PC-3 (cell line): Measurements from ENCODE around the gene CCDC142. TPM values are rescaled to one million over a fixed set of nuclear protein-coding genes. Genes with fewer than 3 reads are reported as not detected.

Source experiments
- ATAC-seq: fragments of 200-7000 bp; cut with Tn5 transposase; 2 replicates; pipeline ENCODE4 v1.9.1; 2020; ENCODE audit warnings: mild to moderate bottlenecking, moderate library complexity
- BruUV-seq: library from RNA; stranded (reverse); fragments of 400-500 nt; replicated peaks from 2 replicates; lab custom pipeline; 2021; lab: Mats Ljungman, UMichigan
- CTCF ChIA-PET: fragments of 300-600 bp; sonication (Branson Sonifier 250); formaldehyde crosslinking; loops from one replicate; lab custom pipeline; 2022; ENCODE audit warnings: antibody characterized with exemption; lab: Charles Lee
- POLR2A ChIA-PET: fragments of 300-600 bp; sonication (Branson Sonifier 250); formaldehyde crosslinking; loops from one replicate; lab custom pipeline; 2022; ENCODE audit warnings: antibody characterized with exemption; ENCODE audit not compliant: unreplicated experiment; lab: Charles Lee
- DNase-seq: peaks from one replicate; pipeline ENCODE4 v3.0.0-alpha.2; 2015
- H2AFZ ChIP-seq: fragments of 300-600 bp; sonication (generic); 2 replicates; pipeline ENCODE4 v1.6.0; 2016; ENCODE audit warnings: antibody characterized with exemption, low read length
- H3F3A ChIP-seq: fragments of 300-600 bp; sonication (generic); one replicate; pipeline ENCODE4 v1.6.0; 2017; ENCODE audit warnings: antibody characterized with exemption, low read length, control low read depth, mild to moderate bottlenecking; ENCODE audit not compliant: unreplicated experiment
- H3K27ac ChIP-seq: fragments of 300-600 bp; sonication (generic); 2 replicates; pipeline ENCODE4 v1.5.1; 2016; ENCODE audit warnings: mild to moderate bottlenecking, low read length
- H3K27me3 ChIP-seq: fragments of 300-600 bp; sonication (generic); 2 replicates; pipeline ENCODE4 v1.6.1; 2016; ENCODE audit warnings: low read length, mixed read lengths
- H3K36me3 ChIP-seq: fragments of 300-600 bp; sonication (generic); 2 replicates; pipeline ENCODE4 v1.6.1; 2016; ENCODE audit warnings: low read depth, mixed run types, low read length, mixed read lengths
- H3K4me1 ChIP-seq: fragments of 300-600 bp; sonication (generic); 2 replicates; pipeline ENCODE4 v1.5.1; 2016; ENCODE audit warnings: low read length; ENCODE audit not compliant: insufficient read depth
- H3K4me2 ChIP-seq: fragments of 300-600 bp; sonication (generic); 2 replicates; pipeline ENCODE4 v1.6.0; 2016; ENCODE audit warnings: low read length
- H3K4me3 ChIP-seq: fragments of 300-600 bp; sonication (generic); 2 replicates; pipeline ENCODE4 v1.5.1; 2016; ENCODE audit warnings: mild to moderate bottlenecking, low read length, mixed read lengths
- H3K79me2 ChIP-seq: fragments of 300-600 bp; sonication (generic); 2 replicates; pipeline ENCODE4 v1.6.1; 2017; ENCODE audit warnings: low read length, mixed read lengths
- H3K9ac ChIP-seq: fragments of 300-600 bp; sonication (generic); 2 replicates; pipeline ENCODE4 v1.6.0; 2016; ENCODE audit warnings: mild to moderate bottlenecking, low read length
- H3K9me2 ChIP-seq: fragments of 300-600 bp; sonication (generic); replicated peaks from 2 replicates; pipeline ENCODE4 v1.6.1; 2016; ENCODE audit warnings: mixed run types, low read length, mixed read lengths
- H3K9me3 ChIP-seq: fragments of 300-600 bp; sonication (generic); 2 replicates; pipeline ENCODE4 v1.6.1; 2016; ENCODE audit warnings: low read length, mixed read lengths
- H4K20me1 ChIP-seq: fragments of 300-600 bp; sonication (generic); 2 replicates; pipeline ENCODE4 v1.6.1; 2016; ENCODE audit warnings: low read length, mixed read lengths
- CTCF ChIP-seq: fragments of 300-600 bp; sonication (generic); conservative IDR thresholded peaks from 2 replicates; pipeline ENCODE4 v1.5.1; 2017; ENCODE audit warnings: antibody characterized with exemption, low read depth, mild to moderate bottlenecking, low read length
- EZH2 ChIP-seq: fragments of 300-600 bp; sonication (generic); IDR thresholded peaks from one replicate; pipeline ENCODE4 v1.6.1; 2017; ENCODE audit warnings: antibody characterized with exemption, mild to moderate bottlenecking, low read length; ENCODE audit not compliant: unreplicated experiment
- EZH2phosphoT487 ChIP-seq: fragments of 300-600 bp; sonication (generic); IDR thresholded peaks from 2 replicates; pipeline ENCODE4 v1.6.1; 2018; ENCODE audit warnings: mild to moderate bottlenecking, antibody characterized with exemption, low read length, borderline replicate concordance
- intact Hi-C: fragments of 100-400 bp; cut with micrococcal nuclease; formaldehyde crosslinking; loops from 2 replicates; pipeline ENCODE4 v1.9.0; 2023
- total RNA-seq: library from RNA; depleted of rRNA; stranded (reverse); fragments of >200 nt; gene quantifications from 2 replicates; pipeline ENCODE4 v1.2.3, GENCODE V29; 2014

CCDC142 gene
- total RNA-seq, 1 experiment from 2014 or later, result 14.7 TPM

- BruUV-seq, result TSS peak; percentile 43
- no peaks in the 10 kb centered on the region for H3F3A ChIP-seq
- intact Hi-C loops, result loop anchor here (1.0 to 5.0 kb wide), 4 partner anchors 15 to 258 kb away; partner anchors contain the start of genes CCDC142, MTHFD2 and PCGF1
- H3K9me2 ChIP-seq, result no peaks in the 10 kb centered on the region
- peak within 1 kb of the TSS; percentile 78 for H3K9ac ChIP-seq
- no peaks in the 10 kb centered on the region; the same call in 1 of the 2 replicates for H3K36me3 ChIP-seq
- H3K4me1 ChIP-seq, result peaks cover 27% of the 10 kb centered on the region
- peak within 1 kb of the TSS; percentile 93 for H3K4me3 ChIP-seq
- no peaks in the 10 kb centered on the region for H3K27me3 ChIP-seq
- DNase-seq (peak; percentile 99), ATAC-seq (peak; percentile 29)
- peak within 1 kb of the TSS; percentile 99 for H3K4me2 ChIP-seq
- TF ChIP-seq EZH2phosphoT487 (no peak), CTCF (no peak), EZH2 (no peak)
- CTCF ChIA-PET, result no interaction called here
- H2AFZ ChIP-seq, result peak within 1 kb of the TSS; percentile 84
- H3K27ac ChIP-seq, result no peak within 1 kb of the TSS
- POLR2A ChIA-PET, result interaction anchor here (0.7 to 1.3 kb wide), 2 partner anchors 15 to 692 kb away, joined by 3 read pairs; no protein-coding TSS in a partner anchor
- H3K79me2 ChIP-seq, result peaks cover 32% of the 10 kb centered on the region
- no peaks in the 10 kb centered on the region for H4K20me1 ChIP-seq
- no peaks in the 10 kb centered on the region for H3K9me3 ChIP-seq
These were observed 27.9 kb downstream of the CCDC142 start, which contains the start of gene INO80B for GRCh38 chr2:74454654-74455511. TSS of gene INO80B (plus strand) at chr2:74455087. CDS start at chr2:74455117, 30 bp downstream.

- Histone ChIP-seq H4K20me1 (no peaks in the 10 kb centered on the region), H3K79me2 (peaks cover 7% of the 10 kb centered on the region), H3K4me2 (no peak overlapping the region), H3K4me3 (no peak overlapping the region), H3K9me2 (no peaks in the 10 kb centered on the region), H2AFZ (no peak overlapping the region), H3K9me3 (no peaks in the 10 kb centered on the region), H3K27me3 (no peaks in the 10 kb centered on the region), H3F3A (no peaks in the 10 kb centered on the region), H3K36me3 (no peaks in the 10 kb centered on the region), H3K4me1 (peaks cover 7% of the 10 kb centered on the region; the same call in 1 of the 2 replicates), H3K27ac (no peak overlapping the region), H3K9ac (no peak overlapping the region)
- no TSS peak for BruUV-seq
- ChIA-PET CTCF (no interaction called here), POLR2A (no interaction called here)
- DNase-seq, result no peak
- intact Hi-C loops, result no loop called here
- TF ChIP-seq EZH2, result no peak
- TF ChIP-seq EZH2phosphoT487, result no peak
- no peak for TF ChIP-seq CTCF
- no peak for ATAC-seq
These were observed 32.1 kb downstream of the CCDC142 start for GRCh38 chr2:74450570-74451190.
